Stimulated activated CD4-positive, alpha-beta T cell treated with anti-CD3 and anti-CD28 coated beads, TNF-alpha, amount 100 ng/mL, for 4 hours (primary cell): Measurements from ENCODE around the gene EPYC.

Source experiments
- DNase-seq, 3 experiments: peaks; one replicate each; pipeline ENCODE4 v3.0.0-alpha.2; 2020; ENCODE audit warnings: low read depth in 3 of 3

Gene EPYC

GRCh38 chr12:91004872-91005271 lies at the start of gene EPYC:
TSS of gene EPYC (minus strand) at chr12:91004972. CDS start at chr12:91002565, 2,407 bp downstream.
- DNase-seq, result no peak

GRCh38 chr12:91053951-91054715 lies 49.4 kb upstream of the EPYC start:
- no peak for DNase-seq

GRCh38 chr12:91052026-91052425 lies 47.3 kb upstream of the EPYC start:
- no peak for DNase-seq

GRCh38 chr12:91044586-91044985 lies 39.8 kb upstream of the EPYC start:
- DNase-seq, result no peak

GRCh38 chr12:91043408-91043807 lies 38.6 kb upstream of the EPYC start:
- DNase-seq, result no peak

- DNase-seq, result no peak
Measured at GRCh38 chr12:91040096-91040755, 35.5 kb upstream of the EPYC start.

- no peak for DNase-seq
Measured at GRCh38 chr12:91037276-91037675, 32.5 kb upstream of the EPYC start.

- DNase-seq, result no peak
Measured at GRCh38 chr12:91033251-91033650, 28.5 kb upstream of the EPYC start.

- no peak for DNase-seq
Measured at GRCh38 chr12:91023326-91024004, 18.7 kb upstream of the EPYC start.

GRCh38 chr12:91021076-91021475 lies 16.3 kb upstream of the EPYC start:
- DNase-seq, result no peak

- DNase-seq, result no peak
Measured at GRCh38 chr12:91019455-91019854, 14.7 kb upstream of the EPYC start.

GRCh38 chr12:91017511-91018263 lies 12.9 kb upstream of the EPYC start:
- no peak for DNase-seq

GRCh38 chr12:91017043-91017442 lies 12.3 kb upstream of the EPYC start:
- no peak for DNase-seq

- no peak for DNase-seq
Measured at GRCh38 chr12:91009319-91009950, 4.7 kb upstream of the EPYC start.

- no peak for DNase-seq
Measured at GRCh38 chr12:91007531-91008290, 2.9 kb upstream of the EPYC start.

GRCh38 chr12:91003737-91004136 lies 1.0 kb downstream of the EPYC start:
- no peak for DNase-seq

GRCh38 chr12:91001306-91001705 lies 3.5 kb downstream of the EPYC start:
- DNase-seq, result no peak

GRCh38 chr12:90999966-91000365 lies 4.8 kb downstream of the EPYC start:
- DNase-seq, result no peak

GRCh38 chr12:90999527-90999926 lies 5.2 kb downstream of the EPYC start:
- no peak for DNase-seq

- no peak for DNase-seq
Measured at GRCh38 chr12:90995010-90995409, 9.8 kb downstream of the EPYC start.

- no peak for DNase-seq
Measured at GRCh38 chr12:90991952-90992465, 12.8 kb downstream of the EPYC start.
